Bronchial epithelial cell (primary cell): ENCODE measurements around the gene SORCS2. TPM values are rescaled to one million over a fixed set of nuclear protein-coding genes. Genes with fewer than 3 reads are reported as not detected.

Source experiments
- DNase-seq: peaks from one replicate; pipeline ENCODE4 v3.0.0-alpha.2; 2010; ENCODE audit warnings: low read depth
- FAIRE-seq: peaks from 2 replicates; lab custom pipeline; 2011; peaks lifted over from hg19 to GRCh38; lab: Jason Lieb, UNC
- H3K27me3 ChIP-seq: 2 replicates; pipeline ENCODE4 v1.5.1; 2011; ENCODE audit warnings: low read length; ENCODE audit not compliant: control insufficient read depth, insufficient read depth
- H3K36me3 ChIP-seq: 2 replicates; pipeline ENCODE4 v1.5.1; 2011; ENCODE audit warnings: low read length; ENCODE audit not compliant: control insufficient read depth, insufficient read depth
- H3K4me3 ChIP-seq: 2 replicates; pipeline ENCODE4 v1.5.1; 2011; ENCODE audit warnings: mild to moderate bottlenecking, low read depth, low read length, control low read depth
- CTCF ChIP-seq: IDR thresholded peaks from 2 replicates; pipeline ENCODE4 v1.5.1; 2011; ENCODE audit warnings: mild to moderate bottlenecking, moderate library complexity, low read length, control low read depth, inconsistent platforms; ENCODE audit not compliant: insufficient read depth, severe bottlenecking
- total RNA-seq: library from RNA; depleted of rRNA; stranded (reverse); fragments of >200 nt; gene quantifications from 2 replicates; pipeline ENCODE4 v1.2.1, GENCODE V29; 2014

SORCS2 gene
- total RNA-seq, 1 donor from 2014 or later, result under 0.01 TPM

DNA sequence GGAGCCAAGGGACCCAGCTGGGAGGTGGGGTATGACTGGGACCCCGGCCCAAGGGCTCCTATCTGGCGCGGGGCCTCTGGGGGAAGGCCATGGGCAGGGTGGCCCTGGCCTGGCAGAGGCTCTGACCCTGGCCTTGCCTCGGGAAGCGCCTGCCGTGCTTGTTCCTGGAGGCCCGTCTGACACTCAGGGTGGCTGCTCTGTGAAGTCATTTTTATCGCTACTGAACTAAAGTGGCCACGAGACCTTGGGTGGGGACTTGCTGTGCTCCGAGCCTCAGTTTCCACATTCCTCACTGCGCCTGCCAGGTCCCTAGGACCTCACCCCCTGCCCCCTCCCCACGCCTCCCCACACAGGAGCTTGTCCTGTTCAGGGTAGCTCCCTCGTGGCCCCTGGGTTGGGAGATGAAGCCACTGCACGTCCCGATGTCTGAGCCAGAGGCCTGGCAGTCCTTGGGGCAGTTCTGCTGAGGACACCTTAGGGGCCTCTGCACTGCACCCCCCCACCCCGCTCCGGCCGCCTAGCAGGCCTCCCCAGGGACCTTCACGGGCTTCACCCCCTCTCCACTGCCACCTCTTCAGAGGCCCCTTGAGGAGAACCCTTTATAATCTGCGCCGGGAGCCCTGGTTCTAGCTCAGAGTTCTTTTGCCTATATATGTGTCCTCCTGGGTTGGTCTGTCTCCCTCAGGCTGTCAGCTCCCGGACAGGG is 639 bp upstream of the SORCS2 start:
- Histone ChIP-seq H3K4me3 (no peak overlapping the region), H3K36me3 (no peaks in the 10 kb centered on the region), H3K27me3 (peaks cover 28% of the 10 kb centered on the region)
- no peak for TF ChIP-seq CTCF
- DNase-seq (no peak), FAIRE-seq (no peak)

GRCh38 chr4:7193030-7193958 is 956 bp downstream of the SORCS2 start:
- Histone ChIP-seq H3K27me3 (peaks cover 31% of the 10 kb centered on the region), H3K36me3 (no peaks in the 10 kb centered on the region), H3K4me3 (peak overlapping the region; percentile 4)
- no peak for DNase-seq
- no peak for FAIRE-seq
- TF ChIP-seq CTCF, result no peak

- peak; percentile 64 for TF ChIP-seq CTCF
- no peak for DNase-seq
- Histone ChIP-seq H3K27me3 (peaks cover 31% of the 10 kb centered on the region), H3K36me3 (no peaks in the 10 kb centered on the region), H3K4me3 (no peak overlapping the region)
- peak; percentile 55 for FAIRE-seq
Measured at GRCh38 chr4:7194251-7195140, 2.2 kb downstream of the SORCS2 start.

- no peak for DNase-seq
- Histone ChIP-seq H3K27me3 (peaks cover 29% of the 10 kb centered on the region), H3K36me3 (no peaks in the 10 kb centered on the region), H3K4me3 (no peak overlapping the region)
- FAIRE-seq, result no peak
- TF ChIP-seq CTCF, result no peak
Measured at GRCh38 chr4:7195141-7195515, 2.8 kb downstream of the SORCS2 start.

DNA sequence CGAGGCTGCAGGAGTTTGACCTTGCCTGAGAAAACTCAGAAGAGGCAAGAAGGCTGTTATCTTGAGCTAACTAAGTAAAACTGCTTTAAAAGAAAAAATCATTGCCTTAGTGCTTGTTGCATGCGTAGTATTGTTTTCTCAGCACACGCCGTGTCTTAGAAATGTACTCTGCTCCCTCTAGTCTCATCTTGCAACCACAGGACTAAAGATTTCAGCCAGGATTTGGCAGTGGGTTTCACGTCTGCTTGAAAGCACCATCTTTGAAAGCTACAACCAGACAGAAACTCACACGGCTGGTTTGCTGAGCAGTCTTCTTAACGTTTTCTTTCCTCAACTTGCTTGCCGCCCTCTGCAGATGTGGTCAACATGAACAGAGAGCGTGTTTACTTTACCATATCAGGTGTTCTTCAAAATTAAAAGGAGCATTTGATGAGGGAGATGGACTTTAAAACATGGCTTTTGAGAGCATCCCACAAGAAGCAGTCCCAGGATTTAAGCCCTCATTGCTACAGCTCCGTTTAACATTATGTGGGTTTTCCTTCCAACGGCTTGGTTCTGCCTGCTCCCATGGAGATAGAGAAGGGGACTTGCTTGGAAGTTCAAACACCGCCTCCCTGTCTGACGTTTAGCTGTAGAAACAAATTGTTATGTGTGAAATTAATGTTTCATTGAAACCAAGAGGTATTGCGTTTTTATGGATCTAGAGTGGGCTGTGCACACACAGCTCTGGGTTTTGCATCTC is 3.4 kb downstream of the SORCS2 start:
- no peak for DNase-seq
- Histone ChIP-seq H3K4me3 (no peak overlapping the region), H3K27me3 (peaks cover 29% of the 10 kb centered on the region), H3K36me3 (no peaks in the 10 kb centered on the region)
- no peak for FAIRE-seq
- TF ChIP-seq CTCF, result no peak
